ENCODE data around the gene VPS13D.
A peak's percentile ranks its signal among the peaks of the same experiment; 100 is the strongest.
"Not testable (repeated sequence)": the region's sequence is repeated elsewhere in the genome, so short reads cannot be mapped to it uniquely, and the experiment has no call there.

Gene VPS13D

GRCh38 chr1:12196641-12197482 is 33.0 kb upstream of the VPS13D start:
- peak; percentile 19 for DNase-seq

- no peak for DNase-seq
Observed at GRCh38 chr1:12197483-12197880, 32.3 kb upstream of the VPS13D start.

GRCh38 chr1:12200208-12200607 is 29.6 kb upstream of the VPS13D start:
- no peak for DNase-seq

- DNase-seq, result no peak
Observed at GRCh38 chr1:12201352-12202189, 28.3 kb upstream of the VPS13D start.

GRCh38 chr1:12202190-12202497 is 27.7 kb upstream of the VPS13D start:
- DNase-seq, result no peak

GRCh38 chr1:12202577-12202976 is 27.3 kb upstream of the VPS13D start:
- no peak for DNase-seq

GRCh38 chr1:12203216-12204007 is 26.4 kb upstream of the VPS13D start:
- no peak for DNase-seq

GRCh38 chr1:12204140-12204539 is 25.7 kb upstream of the VPS13D start:
- DNase-seq, result no peak

GRCh38 chr1:12204754-12205658 is 24.8 kb upstream of the VPS13D start:
- no peak for DNase-seq

- no peak for DNase-seq
Observed at GRCh38 chr1:12206238-12206637, 23.6 kb upstream of the VPS13D start.

GRCh38 chr1:12206792-12207424 is 22.9 kb upstream of the VPS13D start:
- DNase-seq, result no peak

GRCh38 chr1:12208271-12208670 is 21.6 kb upstream of the VPS13D start:
- DNase-seq, result no peak

GRCh38 chr1:12208764-12209494 is 20.9 kb upstream of the VPS13D start:
- peak; percentile 44 for DNase-seq

GRCh38 chr1:12209495-12209832 is 20.4 kb upstream of the VPS13D start:
- no peak for DNase-seq

- DNase-seq, result no peak
Observed at GRCh38 chr1:12215118-12215961, 14.5 kb upstream of the VPS13D start.

- DNase-seq, result no peak
Observed at GRCh38 chr1:12219800-12220199, 10.0 kb upstream of the VPS13D start.

GRCh38 chr1:12220890-12221289 is 8.9 kb upstream of the VPS13D start:
- DNase-seq, result no peak

GRCh38 chr1:12222700-12223099 is 7.1 kb upstream of the VPS13D start:
- not testable (repeated sequence) for DNase-seq

- not testable (repeated sequence) for DNase-seq
Observed at GRCh38 chr1:12224092-12224491, 5.7 kb upstream of the VPS13D start.

GRCh38 chr1:12228979-12229378 is 851 bp upstream of the VPS13D start:
- DNase-seq, result no peak

All from NCI-H146 (cell line).